Liver (tissue), 9 donors: ENCODE results near the gene SPINK7. TPM values are rescaled to one million over a fixed set of nuclear protein-coding genes. Genes with fewer than 3 reads are reported as not detected.

Experiments
- DNase-seq: peaks from one replicate; pipeline ENCODE4 v3.0.0-alpha.2; 2017; ENCODE audit warnings: low spot score
- H3K27ac ChIP-seq, 2 donors: one replicate each; pipeline ENCODE4 v1.7.0; 2013; ENCODE audit warnings: inconsistent platforms in 2 of 2, low read length in 2 of 2, control low read depth in 1 of 2, low read depth in 1 of 2, mild to moderate bottlenecking in 1 of 2
- H3K27me3 ChIP-seq, 4 donors: one replicate each; pipeline versions ENCODE4 v1.6.1 to v1.7.0; 2013; ENCODE audit warnings: low read length in 3 of 4, inconsistent platforms in 1 of 4, mild to moderate bottlenecking in 1 of 4, moderate library complexity in 1 of 4; ENCODE audit not compliant: control insufficient read depth in 4 of 4, insufficient read depth in 4 of 4
- H3K36me3 ChIP-seq, 4 donors: one replicate each; pipeline versions ENCODE4 v1.6.1 to v1.7.0; 2013; ENCODE audit warnings: low read length in 3 of 4, mild to moderate bottlenecking in 3 of 4, low read depth in 1 of 4, moderate library complexity in 1 of 4; ENCODE audit not compliant: control insufficient read depth in 4 of 4, insufficient read depth in 3 of 4
- H3K4me1 ChIP-seq, 4 donors: one replicate each; pipeline versions ENCODE4 v1.6.1 to v1.7.0; 2013; ENCODE audit warnings: low read length in 3 of 4, mild to moderate bottlenecking in 3 of 4, moderate library complexity in 1 of 4; ENCODE audit not compliant: control insufficient read depth in 4 of 4, insufficient read depth in 4 of 4
- H3K4me3 ChIP-seq, 3 donors: one replicate each; pipeline versions ENCODE4 v1.6.1 to v1.7.0; 2013; ENCODE audit warnings: low read length in 3 of 3, control low read depth in 1 of 3, low read depth in 1 of 3, mild to moderate bottlenecking in 1 of 3
- H3K9ac ChIP-seq, 2 donors: one replicate each; pipeline ENCODE4 v1.7.0; 2013; ENCODE audit warnings: low read length in 2 of 2, mild to moderate bottlenecking in 2 of 2, moderate library complexity in 2 of 2, control low read depth in 1 of 2, low read depth in 1 of 2
- H3K9me3 ChIP-seq, 4 donors: one replicate each; pipeline versions ENCODE4 v1.6.1 to v1.7.0; 2013; ENCODE audit warnings: low read length in 3 of 4; ENCODE audit not compliant: control insufficient read depth in 4 of 4
- EGR1 ChIP-seq, 2 donors: IDR thresholded peaks; 2 replicates each; pipeline ENCODE4 v1.6.1; 2016 to 2018; ENCODE audit warnings: antibody characterized with exemption in 2 of 2, low read depth in 2 of 2
- FOXA1 ChIP-seq: IDR thresholded peaks from 2 replicates; pipeline ENCODE4 v1.6.1; 2016; ENCODE audit warnings: antibody characterized with exemption
- FOXA2 ChIP-seq: IDR thresholded peaks from 2 replicates; pipeline ENCODE4 v1.6.1; 2016; ENCODE audit warnings: antibody characterized with exemption
- GABPA ChIP-seq, 2 donors: IDR thresholded peaks in 1 of 2; conservative IDR thresholded peaks in 1 of 2; 2 replicates each; pipeline ENCODE4 v1.6.1; 2016; ENCODE audit warnings: antibody characterized with exemption in 2 of 2, mild to moderate bottlenecking in 1 of 2, moderate library complexity in 1 of 2
- HNF4A ChIP-seq, 2 donors: conservative IDR thresholded peaks; 2 replicates each; pipeline ENCODE4 v1.6.1; 2016; ENCODE audit warnings: antibody characterized with exemption in 2 of 2, mild to moderate bottlenecking in 2 of 2
- HNF4G ChIP-seq: IDR thresholded peaks from 2 replicates; pipeline ENCODE4 v1.6.1; 2016; ENCODE audit warnings: antibody characterized with exemption
- JUND ChIP-seq, 2 donors: IDR thresholded peaks; 2 replicates each; pipeline ENCODE4 v1.6.1; 2016; ENCODE audit warnings: antibody characterized with exemption in 2 of 2
- NR2F2 ChIP-seq: IDR thresholded peaks from 2 replicates; pipeline ENCODE4 v1.6.1; 2016; ENCODE audit warnings: antibody characterized with exemption
- RAD21 ChIP-seq, 2 donors: IDR thresholded peaks; 2 replicates each; pipeline ENCODE4 v1.6.1; 2016; ENCODE audit warnings: antibody characterized with exemption in 2 of 2, mild to moderate bottlenecking in 2 of 2
- RXRA ChIP-seq, 2 donors: IDR thresholded peaks; 2 replicates each; pipeline ENCODE4 v1.6.1; 2017 to 2018; ENCODE audit warnings: antibody characterized with exemption in 2 of 2, mild to moderate bottlenecking in 1 of 2
- SP1 ChIP-seq: IDR thresholded peaks from 2 replicates; pipeline ENCODE4 v1.6.1; 2018; ENCODE audit warnings: antibody characterized with exemption, mild to moderate bottlenecking
- TAF1 ChIP-seq: conservative IDR thresholded peaks from 2 replicates; pipeline ENCODE4 v1.6.1; 2016; ENCODE audit warnings: antibody characterized with exemption, mild to moderate bottlenecking
- YY1 ChIP-seq: IDR thresholded peaks from 2 replicates; pipeline ENCODE4 v1.6.1; 2016; ENCODE audit warnings: antibody characterized with exemption, mild to moderate bottlenecking
- WGBS: extraction: QIAGEN DNeasy Blood & Tissue Kit; methylation state at CpG from one replicate; pipeline ENCODE4 v1.1.7; 2013; 5-methylcytosine and 5-hydroxymethylcytosine counted together
- polyA plus RNA-seq, 2 donors: library from polyadenylated mRNA; stranded (reverse) in 1 of 2; unstranded in 1 of 2; fragments of 200-250 nt in 1 of 2; fragments of >200 nt in 1 of 2; fragmentation: Nextera tagmentation in 1 of 2; extraction: Ambion mirVana in 1 of 2; gene quantifications; one replicate each; pipeline versions ENCODE4 v1.2.1 to v1.2.3, GENCODE V29; 2013 to 2015
- total RNA-seq, 2 donors: library from RNA; depleted of rRNA; stranded (reverse); fragments of >200 nt; gene quantifications; one replicate each; pipeline ENCODE4 v1.2.3, GENCODE V29; 2014
- TF ChIP-seq, protein P1 (sequence below): fragments of 150-350 bp; IDR thresholded peaks from 2 replicates; pipeline ENCODE4 v1.5.1; 2017; ENCODE audit warnings: improper control_type of control experiment, low read depth, low read length; ENCODE audit not compliant: missing input control
- TF ChIP-seq, protein P2 (sequence below): IDR thresholded peaks from 2 replicates; pipeline ENCODE4 v1.6.1; 2016; ENCODE audit warnings: antibody characterized with exemption
- TF ChIP-seq, protein P3 (sequence below): IDR thresholded peaks from 2 replicates; pipeline ENCODE4 v1.6.1; 2016; ENCODE audit warnings: antibody characterized with exemption
- TF ChIP-seq, protein P4 (sequence below): IDR thresholded peaks from 2 replicates; pipeline ENCODE4 v1.6.1; 2016; ENCODE audit warnings: antibody characterized with exemption, mild to moderate bottlenecking
- TF ChIP-seq, protein P5 (sequence below): IDR thresholded peaks from 2 replicates; pipeline ENCODE4 v1.6.1; 2016; ENCODE audit warnings: antibody characterized with exemption
- donor health status: healthy.
- donor health status: healthy.
- donor health status: healthy.
- donor health status: healthy.
- donor health status: healthy.

The SPINK7 gene
- total RNA-seq (not detected), polyA plus RNA-seq (not detected)

DNA sequence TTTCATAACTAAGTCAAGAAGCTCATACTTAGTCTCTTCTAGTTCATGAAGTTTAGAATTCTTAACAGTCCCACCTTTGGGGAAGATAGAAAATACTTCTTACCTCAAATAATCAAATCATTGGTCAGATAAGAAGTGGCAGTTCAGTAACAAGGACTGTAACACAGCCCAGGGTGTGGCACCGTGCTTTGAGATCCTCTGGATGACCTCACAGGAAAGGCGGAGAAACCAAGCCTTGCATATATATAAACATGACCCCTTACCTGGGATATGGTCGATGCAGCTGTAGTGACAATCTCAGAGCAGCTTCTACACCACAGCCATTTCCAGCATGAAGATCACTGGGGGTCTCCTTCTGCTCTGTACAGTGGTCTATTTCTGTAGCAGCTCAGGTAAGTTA lies at the start of gene SPINK7:
Gene SPINK7, plus strand, starts transcription at position 271 of the 400 bp plus-strand sequence. Its CDS starts 61 bp downstream, at position 332.
- TF ChIP-seq EGR1 (IDR thresholded peaks at IDR 0.05; ENCODE audit: low read depth in 2 of 2): no peak
- Histone ChIP-seq H3K36me3 (no peaks in the 10 kb centered on the region), H3K27ac (no peak within 1 kb of the TSS), H3K9me3 (peaks cover 0 to 1% (median 0%) of the 10 kb centered on the region in 4 donors), H3K9ac (no peak within 1 kb of the TSS), H3K4me1 (peaks cover 0 to 2% (median 0%) of the 10 kb centered on the region in 4 donors), H3K27me3 (no peaks in the 10 kb centered on the region), H3K4me3 (no peak within 1 kb of the TSS)
- WGBS: 72% methylated on average over 3 of the region's 3 CpGs
- no peak for DNase-seq

DNA sequence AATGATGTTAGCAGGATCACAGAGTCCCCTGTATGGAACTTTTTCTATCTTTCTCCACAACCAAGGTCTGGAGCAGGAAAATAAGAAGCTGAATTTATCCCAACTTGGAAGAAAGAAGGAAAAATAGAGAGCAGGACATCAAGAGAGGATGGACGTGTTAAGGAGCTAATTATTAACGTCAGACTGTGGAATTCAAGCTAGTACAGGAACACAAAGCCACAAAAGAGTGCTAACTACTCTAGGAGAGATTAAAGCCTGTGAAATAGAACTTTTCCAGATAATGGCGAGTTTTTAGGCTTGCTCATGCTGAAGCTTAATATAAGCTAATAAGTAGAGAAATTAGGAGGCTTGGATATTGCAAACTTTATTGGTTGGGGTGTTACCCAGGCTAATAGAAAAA lies 44.3 kb upstream of the SPINK7 start:
- H3K9me3 ChIP-seq: peaks cover 0 to 3% (median 0%) of the 10 kb centered on the region in 4 donors
- no peak for TF ChIP-seq RXRA (IDR thresholded peaks at IDR 0.05)
- TF ChIP-seq, protein P1, sequence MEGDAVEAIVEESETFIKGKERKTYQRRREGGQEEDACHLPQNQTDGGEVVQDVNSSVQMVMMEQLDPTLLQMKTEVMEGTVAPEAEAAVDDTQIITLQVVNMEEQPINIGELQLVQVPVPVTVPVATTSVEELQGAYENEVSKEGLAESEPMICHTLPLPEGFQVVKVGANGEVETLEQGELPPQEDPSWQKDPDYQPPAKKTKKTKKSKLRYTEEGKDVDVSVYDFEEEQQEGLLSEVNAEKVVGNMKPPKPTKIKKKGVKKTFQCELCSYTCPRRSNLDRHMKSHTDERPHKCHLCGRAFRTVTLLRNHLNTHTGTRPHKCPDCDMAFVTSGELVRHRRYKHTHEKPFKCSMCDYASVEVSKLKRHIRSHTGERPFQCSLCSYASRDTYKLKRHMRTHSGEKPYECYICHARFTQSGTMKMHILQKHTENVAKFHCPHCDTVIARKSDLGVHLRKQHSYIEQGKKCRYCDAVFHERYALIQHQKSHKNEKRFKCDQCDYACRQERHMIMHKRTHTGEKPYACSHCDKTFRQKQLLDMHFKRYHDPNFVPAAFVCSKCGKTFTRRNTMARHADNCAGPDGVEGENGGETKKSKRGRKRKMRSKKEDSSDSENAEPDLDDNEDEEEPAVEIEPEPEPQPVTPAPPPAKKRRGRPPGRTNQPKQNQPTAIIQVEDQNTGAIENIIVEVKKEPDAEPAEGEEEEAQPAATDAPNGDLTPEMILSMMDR: no peak
- TF ChIP-seq JUND (IDR thresholded peaks at IDR 0.05): no peak
- no peak for TF ChIP-seq SP1
- TF ChIP-seq HNF4G: no peak
- no peak for TF ChIP-seq FOXA2
- no peak for TF ChIP-seq YY1
- no peak for TF ChIP-seq RAD21 (IDR thresholded peaks at IDR 0.05)
- no peak for TF ChIP-seq EGR1 (IDR thresholded peaks at IDR 0.05; ENCODE audit: low read depth in 2 of 2)
- TF ChIP-seq GABPA (IDR thresholded peaks at IDR 0.05 in 1 of 2, conservative IDR thresholded peaks at IDR 0.05 in 1 of 2): no peak
- TF ChIP-seq, protein P2, sequence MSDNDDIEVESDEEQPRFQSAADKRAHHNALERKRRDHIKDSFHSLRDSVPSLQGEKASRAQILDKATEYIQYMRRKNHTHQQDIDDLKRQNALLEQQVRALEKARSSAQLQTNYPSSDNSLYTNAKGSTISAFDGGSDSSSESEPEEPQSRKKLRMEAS: no peak
- no peak for TF ChIP-seq NR2F2
- TF ChIP-seq HNF4A (conservative IDR thresholded peaks at IDR 0.05): no peak
- TF ChIP-seq, protein P3, sequence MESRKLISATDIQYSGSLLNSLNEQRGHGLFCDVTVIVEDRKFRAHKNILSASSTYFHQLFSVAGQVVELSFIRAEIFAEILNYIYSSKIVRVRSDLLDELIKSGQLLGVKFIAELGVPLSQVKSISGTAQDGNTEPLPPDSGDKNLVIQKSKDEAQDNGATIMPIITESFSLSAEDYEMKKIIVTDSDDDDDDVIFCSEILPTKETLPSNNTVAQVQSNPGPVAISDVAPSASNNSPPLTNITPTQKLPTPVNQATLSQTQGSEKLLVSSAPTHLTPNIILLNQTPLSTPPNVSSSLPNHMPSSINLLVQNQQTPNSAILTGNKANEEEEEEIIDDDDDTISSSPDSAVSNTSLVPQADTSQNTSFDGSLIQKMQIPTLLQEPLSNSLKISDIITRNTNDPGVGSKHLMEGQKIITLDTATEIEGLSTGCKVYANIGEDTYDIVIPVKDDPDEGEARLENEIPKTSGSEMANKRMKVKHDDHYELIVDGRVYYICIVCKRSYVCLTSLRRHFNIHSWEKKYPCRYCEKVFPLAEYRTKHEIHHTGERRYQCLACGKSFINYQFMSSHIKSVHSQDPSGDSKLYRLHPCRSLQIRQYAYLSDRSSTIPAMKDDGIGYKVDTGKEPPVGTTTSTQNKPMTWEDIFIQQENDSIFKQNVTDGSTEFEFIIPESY: no peak
- TF ChIP-seq, protein P4, sequence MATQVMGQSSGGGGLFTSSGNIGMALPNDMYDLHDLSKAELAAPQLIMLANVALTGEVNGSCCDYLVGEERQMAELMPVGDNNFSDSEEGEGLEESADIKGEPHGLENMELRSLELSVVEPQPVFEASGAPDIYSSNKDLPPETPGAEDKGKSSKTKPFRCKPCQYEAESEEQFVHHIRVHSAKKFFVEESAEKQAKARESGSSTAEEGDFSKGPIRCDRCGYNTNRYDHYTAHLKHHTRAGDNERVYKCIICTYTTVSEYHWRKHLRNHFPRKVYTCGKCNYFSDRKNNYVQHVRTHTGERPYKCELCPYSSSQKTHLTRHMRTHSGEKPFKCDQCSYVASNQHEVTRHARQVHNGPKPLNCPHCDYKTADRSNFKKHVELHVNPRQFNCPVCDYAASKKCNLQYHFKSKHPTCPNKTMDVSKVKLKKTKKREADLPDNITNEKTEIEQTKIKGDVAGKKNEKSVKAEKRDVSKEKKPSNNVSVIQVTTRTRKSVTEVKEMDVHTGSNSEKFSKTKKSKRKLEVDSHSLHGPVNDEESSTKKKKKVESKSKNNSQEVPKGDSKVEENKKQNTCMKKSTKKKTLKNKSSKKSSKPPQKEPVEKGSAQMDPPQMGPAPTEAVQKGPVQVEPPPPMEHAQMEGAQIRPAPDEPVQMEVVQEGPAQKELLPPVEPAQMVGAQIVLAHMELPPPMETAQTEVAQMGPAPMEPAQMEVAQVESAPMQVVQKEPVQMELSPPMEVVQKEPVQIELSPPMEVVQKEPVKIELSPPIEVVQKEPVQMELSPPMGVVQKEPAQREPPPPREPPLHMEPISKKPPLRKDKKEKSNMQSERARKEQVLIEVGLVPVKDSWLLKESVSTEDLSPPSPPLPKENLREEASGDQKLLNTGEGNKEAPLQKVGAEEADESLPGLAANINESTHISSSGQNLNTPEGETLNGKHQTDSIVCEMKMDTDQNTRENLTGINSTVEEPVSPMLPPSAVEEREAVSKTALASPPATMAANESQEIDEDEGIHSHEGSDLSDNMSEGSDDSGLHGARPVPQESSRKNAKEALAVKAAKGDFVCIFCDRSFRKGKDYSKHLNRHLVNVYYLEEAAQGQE: no peak
- no peak for TF ChIP-seq FOXA1
- no peak for TF ChIP-seq TAF1
- TF ChIP-seq, protein P5, sequence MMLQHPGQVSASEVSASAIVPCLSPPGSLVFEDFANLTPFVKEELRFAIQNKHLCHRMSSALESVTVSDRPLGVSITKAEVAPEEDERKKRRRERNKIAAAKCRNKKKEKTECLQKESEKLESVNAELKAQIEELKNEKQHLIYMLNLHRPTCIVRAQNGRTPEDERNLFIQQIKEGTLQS: no peak
- H3K36me3 ChIP-seq: no peaks in the 10 kb centered on the region
- 53% methylated on average over 3 of the region's 3 CpGs for WGBS
- no peak for DNase-seq
- H3K4me3 ChIP-seq: no peak overlapping the region
- no peaks in the 10 kb centered on the region for H3K4me1 ChIP-seq
- no peaks in the 10 kb centered on the region for H3K27me3 ChIP-seq
- H3K27ac ChIP-seq: no peak overlapping the region
- H3K9ac ChIP-seq: no peak overlapping the region
